ENCODE measurements around the gene RETREG1.
"Not testable (repeated sequence)": the region's sequence is repeated elsewhere in the genome, so short reads cannot be mapped to it uniquely, and the experiment has no call there.

RETREG1 gene

DNA sequence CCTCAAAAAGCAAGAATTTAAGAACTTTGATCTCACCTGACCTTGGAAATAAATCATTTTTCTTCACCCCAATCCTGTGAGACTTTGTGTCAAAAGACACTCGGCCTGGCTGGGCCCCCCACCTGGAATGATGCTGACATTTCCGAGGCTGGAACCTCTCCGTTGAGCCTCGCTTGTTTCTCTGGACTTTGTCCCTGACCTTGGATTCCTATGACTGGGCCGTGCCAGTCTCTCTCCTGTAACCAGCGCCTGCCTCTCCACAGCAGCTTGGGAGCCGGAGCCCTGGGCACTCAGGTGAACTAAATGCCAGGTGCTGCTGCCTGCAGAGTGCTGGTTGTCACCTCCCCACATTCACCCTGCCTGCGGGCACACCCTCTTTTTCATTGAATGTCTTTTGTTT is 62.7 kb downstream of the RETREG1 start:
- no peak for DNase-seq (ENCODE audit: low spot score)

DNA sequence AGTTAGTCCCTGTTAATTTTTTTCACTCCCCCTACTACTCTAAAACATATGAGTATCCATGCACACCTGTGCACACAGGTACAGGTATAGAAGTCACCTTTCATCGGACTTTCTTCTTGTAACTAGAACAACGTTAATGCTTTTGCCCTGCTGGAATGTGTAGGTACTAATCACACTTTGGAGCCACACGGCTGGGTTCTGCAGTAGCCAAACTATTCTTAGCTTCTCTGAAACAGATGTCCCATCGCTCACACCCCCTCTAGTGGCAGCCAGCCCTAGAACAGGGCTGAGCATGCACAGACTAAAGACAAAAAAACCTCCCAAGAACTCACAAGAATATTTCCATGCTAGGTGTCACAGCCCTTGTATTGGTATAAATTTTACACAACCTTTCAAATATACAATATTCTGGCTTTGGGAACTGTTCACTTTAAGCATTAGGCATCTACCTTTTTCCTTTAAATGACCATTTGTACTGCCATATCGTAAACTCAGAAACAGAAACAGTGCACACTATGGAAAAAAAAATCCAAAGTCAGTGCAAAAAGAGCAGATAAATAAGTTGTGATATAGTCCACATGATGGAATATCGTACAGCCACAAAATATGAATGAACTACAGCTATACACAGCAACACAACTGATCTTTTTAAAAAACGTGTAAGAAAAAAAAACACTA is 64.0 kb downstream of the RETREG1 start:
- DNase-seq (ENCODE audit: low spot score) = no peak

DNA sequence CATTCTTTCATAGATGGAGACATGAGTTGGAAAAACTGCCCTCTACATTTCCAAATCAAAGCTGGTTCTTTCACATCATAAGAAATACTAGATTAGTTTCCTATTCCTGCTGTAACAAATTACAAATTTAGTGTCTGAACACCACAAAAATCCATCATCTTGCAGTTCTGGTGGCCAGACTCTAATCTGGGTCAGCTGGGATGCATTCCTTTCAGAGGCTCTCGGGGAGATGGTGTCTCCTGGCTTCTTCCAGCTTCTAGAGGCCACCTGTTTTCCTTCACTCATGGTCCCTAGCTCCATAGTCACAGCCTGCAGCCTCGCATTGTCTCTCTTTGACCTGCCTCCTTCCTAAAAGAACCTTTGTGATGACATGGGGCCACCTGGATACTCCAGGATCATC is 65.2 kb downstream of the RETREG1 start:
- no peak for DNase-seq (ENCODE audit: low spot score)

DNA sequence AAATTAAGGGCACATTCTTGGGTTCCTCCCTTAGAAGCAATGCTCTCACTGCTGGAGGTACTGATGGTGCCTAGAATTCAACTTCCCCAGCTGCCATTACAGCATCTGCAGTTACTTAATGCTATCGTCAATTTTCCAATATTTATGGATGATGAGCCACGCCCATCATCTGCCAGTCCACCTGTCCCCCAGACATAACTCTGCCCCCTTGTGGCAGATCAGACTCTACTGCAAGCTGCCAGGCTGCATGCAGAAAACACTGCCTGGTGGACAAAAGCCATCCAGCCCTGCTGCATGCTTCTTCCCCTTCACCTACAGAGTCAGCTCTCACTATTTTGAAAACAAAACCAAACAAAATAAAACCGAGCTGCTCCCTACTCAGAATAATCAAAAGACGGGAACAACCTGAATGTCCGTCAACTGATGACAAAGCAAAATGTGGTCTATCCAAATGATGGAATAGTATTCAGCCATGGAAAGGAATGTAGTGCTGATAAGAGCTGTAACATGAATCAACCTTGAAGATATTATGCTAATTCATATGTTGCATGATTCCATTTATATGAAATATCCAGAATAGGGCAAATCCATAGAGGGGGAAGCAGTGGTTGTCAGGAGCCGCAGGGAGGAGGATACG is 66.4 kb downstream of the RETREG1 start:
- peak; percentile 44 for DNase-seq (ENCODE audit: low spot score)

DNA sequence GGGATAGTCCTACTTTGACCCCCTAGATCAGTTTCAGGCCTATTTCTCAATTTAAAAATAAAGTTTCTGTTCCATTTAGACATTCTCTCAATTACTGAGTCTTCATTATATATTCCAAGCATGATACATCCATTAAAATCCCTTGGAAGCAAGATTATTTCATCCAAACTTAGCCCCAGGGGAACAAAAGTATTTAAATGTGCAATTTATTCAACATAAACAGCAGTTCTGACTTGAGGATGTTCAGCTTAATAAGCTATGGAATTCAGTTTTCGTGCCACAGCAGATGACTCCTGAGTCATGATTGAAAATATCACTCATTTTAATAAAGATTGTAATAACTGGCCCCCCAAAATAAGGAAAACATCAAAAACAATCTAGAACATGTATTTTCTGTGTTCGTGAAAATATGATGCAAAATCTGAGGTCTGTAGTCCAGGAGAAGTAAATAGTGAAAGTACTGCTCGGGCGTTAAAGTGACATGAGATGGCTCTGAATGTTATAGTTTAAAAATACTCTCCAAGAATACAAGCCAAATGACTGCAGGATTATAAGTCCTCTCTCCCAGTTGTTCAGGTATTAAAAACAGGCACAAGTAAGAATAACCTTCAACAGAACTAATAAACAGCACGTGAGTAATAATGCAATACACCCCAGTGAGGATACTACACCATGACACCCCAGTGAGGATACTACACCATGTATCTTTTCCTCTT is 67.1 kb downstream of the RETREG1 start:
- DNase-seq (ENCODE audit: low spot score) = no peak

DNA sequence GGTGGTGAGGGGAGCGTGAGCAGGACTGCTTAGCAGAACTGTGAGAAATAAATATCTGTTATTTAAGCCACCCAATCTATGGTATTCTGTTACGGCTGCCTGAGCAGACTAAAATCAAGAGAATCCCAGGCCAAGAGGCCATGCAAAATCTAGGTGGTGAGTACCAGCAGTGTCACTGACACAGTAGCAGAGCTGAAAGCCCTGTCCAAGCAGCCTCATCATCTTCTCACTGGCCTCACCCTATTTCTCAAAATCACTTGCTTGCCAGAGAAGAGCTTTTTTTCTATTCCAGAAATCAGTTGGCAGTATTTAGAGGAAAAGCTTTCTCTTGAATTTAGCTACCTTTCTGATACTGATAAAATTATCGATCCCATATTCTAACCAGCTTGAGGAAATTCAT is 68.0 kb downstream of the RETREG1 start:
- DNase-seq (ENCODE audit: low spot score) = no peak

DNA sequence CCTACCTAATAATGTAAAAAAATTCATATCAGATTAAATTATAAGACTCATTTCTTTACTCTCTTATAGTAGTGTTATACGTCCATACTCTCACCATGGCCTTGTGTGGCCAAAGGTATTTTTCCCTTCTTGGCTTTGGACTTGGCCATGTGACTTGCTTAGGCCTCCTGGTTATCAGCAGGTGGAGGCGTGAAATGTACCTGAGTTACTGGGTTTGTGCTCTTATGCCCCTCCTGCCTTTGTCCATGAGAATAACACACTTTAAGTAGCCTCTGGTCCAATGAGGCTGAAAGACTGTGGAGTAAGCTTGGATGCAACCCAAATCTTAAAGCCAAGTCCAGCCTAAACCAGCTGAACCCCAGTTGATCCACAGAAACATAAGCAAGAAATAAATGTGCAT is 68.7 kb downstream of the RETREG1 start:
- DNase-seq (ENCODE audit: low spot score) = no peak

DNA sequence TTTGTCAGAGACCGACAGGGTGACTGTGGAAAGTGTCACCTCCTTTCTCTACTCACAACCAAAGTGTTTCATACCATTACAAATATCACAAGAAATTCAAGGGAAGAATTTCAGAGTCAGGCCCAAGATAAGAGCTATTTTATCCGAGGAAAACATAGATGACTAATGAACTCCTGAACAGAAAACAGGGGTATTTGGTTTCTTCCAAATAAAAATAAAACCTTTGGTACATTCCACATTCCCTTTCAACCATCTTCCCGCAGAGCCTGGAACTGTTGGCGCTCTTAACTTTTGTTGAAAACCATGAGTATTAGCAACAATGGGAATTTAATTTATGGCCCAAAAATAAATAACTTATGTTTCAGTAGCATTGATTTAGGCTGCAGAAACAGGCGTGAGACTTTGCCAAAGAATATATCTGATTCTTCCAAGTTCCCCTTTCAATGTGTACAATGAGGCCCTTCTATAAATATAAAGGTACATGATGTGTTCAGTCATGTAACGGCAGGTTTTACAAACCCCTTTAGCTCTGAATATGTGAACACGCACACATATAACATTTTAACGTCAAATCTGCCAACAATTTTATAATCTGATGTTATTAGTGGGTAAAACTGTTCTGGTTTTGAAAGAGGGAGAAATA is 69.5 kb downstream of the RETREG1 start:
- no peak for DNase-seq (ENCODE audit: low spot score)

DNA sequence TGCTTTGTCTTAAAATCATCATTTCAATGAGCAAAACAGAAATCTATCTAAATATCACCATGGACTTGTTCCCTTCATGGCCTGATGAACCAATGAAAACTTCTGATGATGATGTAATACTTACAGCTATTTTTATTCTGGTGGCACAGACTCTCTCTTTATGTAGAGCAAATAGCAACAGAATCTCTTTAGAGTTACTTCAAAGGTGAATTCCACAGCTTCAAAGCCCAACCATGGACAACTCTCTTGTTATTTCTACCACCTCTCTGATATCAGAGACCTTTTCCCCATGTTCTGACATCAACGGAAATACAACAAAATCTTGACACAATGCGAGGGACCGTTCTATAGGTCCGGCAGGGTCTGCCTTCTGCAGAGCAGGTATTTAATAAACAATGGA is 70.1 kb downstream of the RETREG1 start:
- DNase-seq (ENCODE audit: low spot score) = no peak

DNA sequence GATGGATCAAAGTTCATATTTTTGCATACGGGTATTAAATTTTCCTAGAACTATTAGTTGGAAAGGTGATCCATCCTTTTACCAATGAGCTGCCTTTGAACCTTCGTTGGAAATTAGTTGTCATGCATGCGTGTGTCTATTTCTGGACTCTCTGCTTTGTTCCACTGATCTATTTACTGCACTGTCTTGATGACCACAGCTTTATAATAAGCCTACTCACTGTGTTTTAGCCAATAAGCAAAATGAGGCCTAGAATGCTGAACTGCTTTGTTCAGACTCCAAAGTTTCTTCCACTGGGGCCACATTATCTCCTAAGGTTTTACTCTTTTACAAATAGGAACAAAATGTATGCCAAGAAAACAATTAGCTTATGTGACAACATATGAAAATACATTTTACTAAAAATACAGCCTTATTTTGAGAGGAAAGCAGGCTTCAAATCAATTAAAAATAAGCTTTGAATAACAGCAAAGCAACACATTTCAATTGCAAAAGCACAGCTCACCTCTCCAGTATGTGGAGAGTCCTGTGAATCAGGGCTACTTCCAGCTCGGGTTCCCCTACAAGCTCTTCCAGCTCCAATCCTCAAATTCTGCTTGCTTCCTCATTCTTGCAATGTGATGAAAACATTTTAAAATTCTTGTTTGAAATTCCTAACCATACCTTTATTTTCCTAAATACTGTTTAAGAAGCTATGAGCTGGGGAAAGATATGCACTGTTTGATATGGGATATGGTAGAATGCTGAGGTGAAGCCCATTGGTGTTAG is 72.0 kb downstream of the RETREG1 start:
- DNase-seq (ENCODE audit: low spot score) = no peak

DNA sequence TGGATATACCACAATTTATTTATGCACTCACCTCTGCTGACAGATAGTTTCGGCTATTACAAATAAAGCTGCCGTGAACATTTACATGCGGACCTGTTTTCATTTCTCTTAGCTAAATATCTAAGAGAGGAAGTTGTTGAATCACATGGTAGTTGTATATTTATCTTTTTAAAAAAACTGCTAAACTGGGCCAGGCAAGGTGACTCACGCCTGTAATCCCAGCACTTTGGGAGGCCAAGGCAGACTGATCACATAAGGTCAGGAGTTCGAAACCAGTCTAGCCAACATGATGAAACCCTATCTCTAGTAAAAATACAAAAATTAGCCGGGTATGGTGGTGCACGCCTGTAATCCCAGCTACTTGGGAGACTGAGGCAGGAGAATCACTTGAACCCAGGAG is 73.6 kb downstream of the RETREG1 start:
- not testable (repeated sequence) for DNase-seq (ENCODE audit: low spot score)

DNA sequence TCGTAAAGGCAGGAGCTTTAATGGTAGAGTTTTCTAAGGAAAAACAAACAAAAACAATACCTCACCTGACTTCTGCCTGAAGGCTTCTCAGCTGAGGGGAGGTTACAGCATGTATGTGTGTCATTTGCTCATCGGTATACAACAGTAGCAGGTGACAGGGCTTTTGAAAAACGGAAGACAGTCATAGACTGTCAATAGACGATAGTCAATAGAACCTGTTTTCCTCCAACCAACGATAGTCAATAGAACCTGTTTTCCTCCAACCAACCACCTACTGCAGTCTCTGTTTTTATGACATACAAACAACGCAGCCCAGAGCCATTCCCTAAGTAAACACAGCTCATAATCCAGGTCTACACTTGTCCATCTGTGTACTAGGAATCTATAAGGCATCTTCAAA is 74.6 kb downstream of the RETREG1 start:
- no peak for DNase-seq (ENCODE audit: low spot score)

DNA sequence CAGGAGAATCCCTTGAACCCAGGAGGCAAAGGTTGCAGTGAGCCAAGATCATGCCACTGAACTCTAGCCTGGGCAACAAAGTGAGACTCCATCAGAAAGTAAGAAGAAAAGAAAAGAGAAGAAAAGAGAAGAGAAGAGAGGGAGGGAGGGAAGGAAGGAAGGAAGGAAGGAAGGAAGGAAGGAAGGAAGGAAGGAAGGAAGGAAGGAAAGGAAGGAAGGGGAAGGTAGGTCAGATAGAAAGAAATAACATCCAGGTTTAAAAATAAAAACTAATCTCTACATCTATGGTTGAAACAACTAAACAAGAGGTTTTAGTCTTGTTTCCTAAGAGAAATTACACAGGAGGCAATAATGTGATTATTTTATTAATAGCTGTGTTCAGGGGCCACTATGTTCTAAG is 75.2 kb downstream of the RETREG1 start:
- DNase-seq (ENCODE audit: low spot score) = not testable (repeated sequence)

DNA sequence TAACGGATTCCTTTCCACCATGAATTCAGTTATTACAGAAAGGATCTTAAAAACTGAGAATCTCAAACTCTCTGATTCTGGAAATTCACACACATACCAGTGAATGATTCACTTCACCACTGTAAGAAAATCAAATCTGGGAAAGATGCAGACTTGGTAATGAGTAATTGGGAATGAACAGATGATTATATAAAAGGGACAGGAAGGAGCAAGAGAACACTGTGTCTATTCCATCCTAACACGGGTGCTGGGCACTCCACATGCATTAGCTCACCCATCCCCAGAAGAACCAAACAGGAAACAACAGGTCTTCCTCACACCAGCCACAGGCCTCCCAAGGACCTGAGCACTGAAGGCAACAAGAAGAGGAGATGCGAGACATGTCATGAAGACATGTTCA is 76.4 kb downstream of the RETREG1 start:
- no peak for DNase-seq (ENCODE audit: low spot score)

DNA sequence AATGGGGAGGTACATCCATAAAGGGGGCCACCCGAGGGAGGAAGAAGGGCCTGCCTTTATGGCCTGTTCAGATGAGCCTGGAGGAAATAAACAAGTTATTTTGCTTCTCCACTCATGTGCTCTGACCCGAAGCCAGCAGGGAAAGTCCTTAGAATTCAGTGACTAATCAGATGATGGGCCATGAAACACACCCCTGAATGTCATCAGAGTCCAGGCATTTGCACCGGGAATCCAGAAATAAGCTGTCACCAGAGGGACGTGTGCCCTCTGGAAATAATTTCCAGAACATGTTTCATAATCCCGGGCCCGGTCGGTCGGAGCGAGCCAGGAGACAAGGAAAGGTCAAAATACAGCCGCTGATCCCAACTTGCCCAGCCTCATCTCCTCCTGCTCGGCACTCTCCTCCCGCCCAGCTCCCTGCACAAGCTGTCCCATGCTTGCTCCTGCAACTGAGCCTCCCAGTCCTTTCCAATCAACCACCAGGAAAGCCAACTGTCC is 77.6 kb downstream of the RETREG1 start:
- no peak for DNase-seq (ENCODE audit: low spot score)

DNA sequence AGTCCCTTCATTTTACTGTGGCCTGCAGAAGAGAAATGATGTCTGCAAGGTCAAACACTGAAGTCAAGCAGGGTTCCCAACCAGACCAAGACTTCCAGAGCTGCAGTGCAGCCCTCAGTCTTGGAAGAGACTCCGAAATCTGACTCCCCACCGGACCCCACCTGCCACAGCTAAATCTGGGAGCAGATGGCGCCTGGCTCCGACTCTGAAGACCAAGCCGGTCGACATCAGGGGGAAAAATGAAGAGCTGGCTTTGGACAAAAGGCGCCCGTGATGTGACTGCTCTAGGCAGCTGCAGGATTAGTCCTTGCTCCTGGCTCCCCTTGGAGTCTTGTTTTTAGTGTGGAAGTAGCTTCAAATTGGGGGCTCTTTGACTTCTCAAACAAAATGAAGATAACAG is 78.8 kb downstream of the RETREG1 start:
- no peak for DNase-seq (ENCODE audit: low spot score)

DNA sequence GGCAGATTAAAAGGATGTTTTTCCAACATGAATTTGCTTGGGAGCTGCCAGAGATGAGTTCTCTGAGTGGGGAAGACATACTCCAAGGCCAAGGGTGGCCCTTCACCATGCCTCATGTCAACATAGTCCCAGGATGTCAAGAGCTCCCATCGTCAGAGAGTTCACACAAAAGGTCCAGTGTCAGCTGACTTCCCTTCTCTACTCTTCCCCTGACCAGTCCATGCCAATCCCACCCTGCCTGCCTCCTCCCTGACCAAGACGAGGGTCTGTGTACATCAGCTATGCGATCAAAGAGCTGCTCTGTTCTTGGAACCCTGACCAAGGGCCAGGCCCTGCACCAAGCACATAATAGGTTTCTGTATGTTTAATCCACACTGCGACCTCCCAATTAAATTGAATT is 80.0 kb downstream of the RETREG1 start:
- DNase-seq (ENCODE audit: low spot score) = no peak

DNA sequence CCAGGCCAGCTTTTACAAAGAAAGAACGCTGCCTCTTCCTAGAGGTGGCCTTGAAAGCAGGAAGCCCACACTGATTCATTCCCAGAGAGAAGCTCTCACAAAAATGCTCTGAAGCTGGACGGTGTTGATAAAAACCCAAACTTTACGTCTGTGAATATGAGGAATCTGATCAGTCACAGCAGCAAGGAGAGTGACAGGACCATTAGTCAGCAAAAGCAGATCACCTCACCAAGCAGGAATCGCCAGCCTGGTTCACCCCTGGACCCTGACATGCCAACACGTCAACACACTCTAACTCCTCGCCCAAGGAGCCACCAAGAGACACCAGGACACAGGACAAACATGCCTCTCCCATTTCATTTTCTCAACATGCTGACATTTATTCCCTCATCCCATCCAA is 80.6 kb downstream of the RETREG1 start:
- no peak for DNase-seq (ENCODE audit: low spot score)

DNA sequence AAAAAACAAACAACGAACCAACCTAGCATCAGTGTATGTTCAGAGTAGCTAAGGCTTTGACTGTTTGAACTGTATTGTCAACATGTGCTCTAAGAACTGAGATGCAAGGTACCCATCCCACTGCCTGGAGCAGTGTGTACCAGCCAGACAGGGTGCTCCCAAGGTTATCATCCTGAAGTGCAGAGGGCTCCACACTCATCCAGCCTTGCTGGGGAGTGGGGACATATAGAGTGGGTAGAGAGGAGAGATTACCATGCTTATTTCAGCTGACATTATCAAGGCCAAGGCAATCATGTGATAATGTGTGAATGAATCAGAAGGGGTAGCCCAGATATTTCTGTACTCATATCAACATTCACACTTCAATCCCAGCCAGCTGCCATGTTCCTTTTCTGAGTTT is 82.5 kb downstream of the RETREG1 start:
- no peak for DNase-seq (ENCODE audit: low spot score)

DNA sequence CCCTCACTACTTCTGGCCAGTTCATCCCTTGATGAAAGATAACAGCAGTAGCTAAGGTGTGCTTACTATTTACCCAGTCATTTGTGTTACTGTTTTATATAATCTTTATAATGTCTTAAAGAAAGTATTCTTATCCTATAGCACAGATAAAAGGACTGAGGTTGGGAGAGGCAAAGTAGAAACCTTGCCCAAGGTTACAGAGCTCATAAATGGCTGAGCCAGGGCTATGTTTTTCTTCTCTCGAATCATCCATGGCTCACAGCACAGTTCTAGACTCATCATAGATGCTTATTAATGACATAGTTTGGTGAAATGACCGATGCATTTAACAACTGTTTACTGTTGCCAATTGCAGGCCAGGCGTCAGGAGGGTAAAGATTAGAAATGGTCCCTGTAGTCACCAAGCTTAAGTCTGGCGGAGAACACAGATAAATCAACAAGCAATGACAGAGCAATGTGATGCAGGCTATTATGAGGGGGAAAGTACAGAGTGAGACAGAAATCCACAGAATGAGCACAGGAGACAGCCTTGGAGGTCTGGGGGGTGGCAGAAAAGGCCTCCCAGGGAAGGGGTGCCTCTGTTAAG is 85.6 kb downstream of the RETREG1 start:
- no peak for DNase-seq (ENCODE audit: low spot score)

DNA sequence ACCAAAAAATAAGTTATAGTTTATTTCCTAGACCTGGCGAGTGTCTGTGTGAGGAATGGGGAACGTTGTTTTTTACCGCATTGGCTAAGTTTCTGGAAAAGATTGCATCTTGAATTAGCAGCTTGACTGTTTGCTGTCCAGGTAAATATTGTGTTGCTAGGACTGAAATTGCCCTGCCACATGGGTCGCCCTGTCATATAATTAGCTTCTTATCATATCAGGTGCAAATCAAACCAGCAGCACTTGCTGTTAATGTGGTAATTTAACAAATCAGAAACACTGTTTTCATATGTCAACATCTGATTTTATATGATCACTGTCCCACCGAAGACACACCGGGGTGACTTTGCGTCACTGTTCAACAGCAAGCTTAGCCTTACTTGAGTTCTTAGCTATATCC is 87.5 kb downstream of the RETREG1 start:
- DNase-seq (ENCODE audit: low spot score) = no peak
